UCSD-AML1 (cell line): Measurements from ENCODE around the gene CLEC19A.
"Not testable (repeated sequence)": the region's sequence is repeated elsewhere in the genome, so short reads cannot be mapped to it uniquely, and the experiment has no call there.

Source experiments
- DNase-seq: peaks from one replicate; lab custom pipeline; 2025; ENCODE audit not compliant: unreplicated experiment; lab: John Stamatoyannopoulos, UW

The CLEC19A gene

GRCh38 chr16:19321186-19321585, 35.7 kb downstream of the CLEC19A start:
- not testable (repeated sequence) for DNase-seq

GRCh38 chr16:19323596-19323995, 38.1 kb downstream of the CLEC19A start:
- DNase-seq, result no peak

GRCh38 chr16:19328364-19328763, 42.8 kb downstream of the CLEC19A start:
- DNase-seq, result no peak

GRCh38 chr16:19329932-19330331, 44.4 kb downstream of the CLEC19A start:
- no peak for DNase-seq

- DNase-seq, result no peak
Measured at GRCh38 chr16:19330841-19331397, 45.4 kb downstream of the CLEC19A start.

GRCh38 chr16:19331794-19332193, 46.3 kb downstream of the CLEC19A start:
- DNase-seq, result no peak

GRCh38 chr16:19338335-19338734, 52.8 kb downstream of the CLEC19A start:
- no peak for DNase-seq

GRCh38 chr16:19344224-19344801, 58.8 kb downstream of the CLEC19A start:
- DNase-seq, result no peak

GRCh38 chr16:19344980-19345379, 59.4 kb downstream of the CLEC19A start:
- no peak for DNase-seq

GRCh38 chr16:19346335-19346922, 60.9 kb downstream of the CLEC19A start:
- no peak for DNase-seq

GRCh38 chr16:19348125-19348524, 62.6 kb downstream of the CLEC19A start:
- no peak for DNase-seq

- no peak for DNase-seq
Measured at GRCh38 chr16:19348578-19349315, 63.2 kb downstream of the CLEC19A start.

GRCh38 chr16:19354371-19354770, 68.8 kb downstream of the CLEC19A start:
- no peak for DNase-seq

GRCh38 chr16:19356024-19356952, 70.8 kb downstream of the CLEC19A start:
- no peak for DNase-seq

GRCh38 chr16:19359556-19359955, 74.0 kb downstream of the CLEC19A start:
- DNase-seq, result no peak
